ENCODE data around the gene TRIM2. TPM values are rescaled to one million over a fixed set of nuclear protein-coding genes. Genes with fewer than 3 reads are reported as not detected.

TRIM2 gene
- total and polyA plus RNA-seq, 10 of the 15 experiments (the other 5 are each of a cell fraction or from before 2014, with no cell fraction given) = 0.06 to 0.19 (median 0.15) TPM; not detected in 3

- no TSS peak for BruUV-seq (replicated peaks)
- POLR2A ChIA-PET = no interaction called here
- in situ Hi-C loops (cut with MboI) = no loop called here
- Histone ChIP-seq H3K27me3 (replicated peaks in 1 of 2; ENCODE audit: control insufficient read depth in 2 of 2, insufficient read depth in 2 of 2, low read length in 1 of 2) (no peaks in the 10 kb centered on the region), H2AFZ (ENCODE audit: control insufficient read depth, low read depth, low read length) (no peak overlapping the region), H3K4me2 (ENCODE audit: control insufficient read depth, insufficient read depth) (no peak overlapping the region), H3K9ac (ENCODE audit: control insufficient read depth, insufficient read depth, low read length) (no peak overlapping the region), H3K36me3 (ENCODE audit: control insufficient read depth in 2 of 2, insufficient read depth in 2 of 2, low read length in 1 of 2) (no peaks in the 10 kb centered on the region), H3K4me1 (ENCODE audit: control insufficient read depth, insufficient read depth, low read length) (no peaks in the 10 kb centered on the region), H3K27ac (ENCODE audit: control insufficient read depth, insufficient read depth) (no peak overlapping the region), H3K4me3 (no peak overlapping the region), H4K20me1 (ENCODE audit: control insufficient read depth, insufficient read depth) (no peaks in the 10 kb centered on the region), H3K79me2 (ENCODE audit: control insufficient read depth, insufficient read depth, low read length) (no peaks in the 10 kb centered on the region), H3K9me3 (replicated peaks; ENCODE audit: control insufficient read depth, insufficient read depth, low read length) (no peaks in the 10 kb centered on the region)
- intact Hi-C loops (cut with micrococcal nuclease; ENCODE audit: unreplicated experiment) = no loop called here
- RAD21 ChIA-PET (ENCODE audit: unreplicated experiment) = interaction anchor here (1.6 kb wide), 1 partner anchor 159 kb away, joined by 3 read pairs; no protein-coding TSS in a partner anchor
- TF ChIP-seq IRF4 (IDR thresholded peaks at IDR 0.05; ENCODE audit: low read depth, low read length) (no peak), MEF2A (IDR thresholded peaks at IDR 0.05; ENCODE audit: insufficient read depth, low read depth, low read length) (no peak), NFYA (IDR thresholded peaks at IDR 0.05; ENCODE audit: borderline replicate concordance, low read depth, low read length) (no peak), EP300 (IDR thresholded peaks at IDR 0.05; ENCODE audit: borderline replicate concordance in 1 of 2, control insufficient read depth in 1 of 2, low read depth in 2 of 2, low read length in 2 of 2) (no peak), DPF2 (IDR thresholded peaks at IDR 0.05) (no peak), STAT3 (IDR thresholded peaks at IDR 0.05; ENCODE audit: low read depth, low read length) (no peak), NFXL1 (IDR thresholded peaks at IDR 0.05; ENCODE audit: borderline replicate concordance) (no peak), IKZF2 (IDR thresholded peaks at IDR 0.05) (no peak), SUZ12 (IDR thresholded peaks at IDR 0.05; ENCODE audit: unreplicated experiment) (no peak), SMC3 (IDR thresholded peaks at IDR 0.05; ENCODE audit: borderline replicate concordance, low read length) (no peak), ZNF384 (IDR thresholded peaks at IDR 0.05; ENCODE audit: borderline replicate concordance, low read depth, low read length) (no peak), NFIC (IDR thresholded peaks at IDR 0.05; ENCODE audit: low read depth, low read length) (no peak), SRF (IDR thresholded peaks at IDR 0.05; ENCODE audit: low read depth in 2 of 2, low read length in 2 of 2) (no peak), MTA2 (IDR thresholded peaks at IDR 0.05; ENCODE audit: low read depth) (no peak), MTA3 (IDR thresholded peaks at IDR 0.05; ENCODE audit: borderline replicate concordance, low read length) (no peak)
- TF ChIP-seq, protein P1, sequence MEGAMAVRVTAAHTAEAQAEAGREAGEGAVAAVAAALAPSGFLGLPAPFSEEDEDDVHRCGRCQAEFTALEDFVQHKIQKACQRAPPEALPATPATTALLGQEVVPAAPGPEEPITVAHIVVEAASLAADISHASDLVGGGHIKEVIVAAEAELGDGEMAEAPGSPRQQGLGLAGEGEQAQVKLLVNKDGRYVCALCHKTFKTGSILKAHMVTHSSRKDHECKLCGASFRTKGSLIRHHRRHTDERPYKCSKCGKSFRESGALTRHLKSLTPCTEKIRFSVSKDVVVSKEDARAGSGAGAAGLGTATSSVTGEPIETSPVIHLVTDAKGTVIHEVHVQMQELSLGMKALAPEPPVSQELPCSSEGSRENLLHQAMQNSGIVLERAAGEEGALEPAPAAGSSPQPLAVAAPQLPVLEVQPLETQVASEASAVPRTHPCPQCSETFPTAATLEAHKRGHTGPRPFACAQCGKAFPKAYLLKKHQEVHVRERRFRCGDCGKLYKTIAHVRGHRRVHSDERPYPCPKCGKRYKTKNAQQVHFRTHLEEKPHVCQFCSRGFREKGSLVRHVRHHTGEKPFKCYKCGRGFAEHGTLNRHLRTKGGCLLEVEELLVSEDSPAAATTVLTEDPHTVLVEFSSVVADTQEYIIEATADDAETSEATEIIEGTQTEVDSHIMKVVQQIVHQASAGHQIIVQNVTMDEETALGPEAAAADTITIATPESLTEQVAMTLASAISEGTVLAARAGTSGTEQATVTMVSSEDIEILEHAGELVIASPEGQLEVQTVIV (IDR thresholded peaks at IDR 0.05; ENCODE audit: borderline replicate concordance, partially characterized antibody) = no peak
- TF ChIP-seq, protein P2, sequence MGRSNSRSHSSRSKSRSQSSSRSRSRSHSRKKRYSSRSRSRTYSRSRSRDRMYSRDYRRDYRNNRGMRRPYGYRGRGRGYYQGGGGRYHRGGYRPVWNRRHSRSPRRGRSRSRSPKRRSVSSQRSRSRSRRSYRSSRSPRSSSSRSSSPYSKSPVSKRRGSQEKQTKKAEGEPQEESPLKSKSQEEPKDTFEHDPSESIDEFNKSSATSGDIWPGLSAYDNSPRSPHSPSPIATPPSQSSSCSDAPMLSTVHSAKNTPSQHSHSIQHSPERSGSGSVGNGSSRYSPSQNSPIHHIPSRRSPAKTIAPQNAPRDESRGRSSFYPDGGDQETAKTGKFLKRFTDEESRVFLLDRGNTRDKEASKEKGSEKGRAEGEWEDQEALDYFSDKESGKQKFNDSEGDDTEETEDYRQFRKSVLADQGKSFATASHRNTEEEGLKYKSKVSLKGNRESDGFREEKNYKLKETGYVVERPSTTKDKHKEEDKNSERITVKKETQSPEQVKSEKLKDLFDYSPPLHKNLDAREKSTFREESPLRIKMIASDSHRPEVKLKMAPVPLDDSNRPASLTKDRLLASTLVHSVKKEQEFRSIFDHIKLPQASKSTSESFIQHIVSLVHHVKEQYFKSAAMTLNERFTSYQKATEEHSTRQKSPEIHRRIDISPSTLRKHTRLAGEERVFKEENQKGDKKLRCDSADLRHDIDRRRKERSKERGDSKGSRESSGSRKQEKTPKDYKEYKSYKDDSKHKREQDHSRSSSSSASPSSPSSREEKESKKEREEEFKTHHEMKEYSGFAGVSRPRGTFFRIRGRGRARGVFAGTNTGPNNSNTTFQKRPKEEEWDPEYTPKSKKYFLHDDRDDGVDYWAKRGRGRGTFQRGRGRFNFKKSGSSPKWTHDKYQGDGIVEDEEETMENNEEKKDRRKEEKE (IDR thresholded peaks at IDR 0.05) = no peak
- DNase-seq (ENCODE audit: low read depth, low spot score) = no peak
- WGBS (ENCODE audit: insufficient coverage, insufficient replicate concordance, low lambda C conversion rate, missing lambda C conversion rate) = 57% methylated on average over 3 of the region's 3 CpGs
- FAIRE-seq = no peak
- no peak for ATAC-seq
- SMC1A ChIA-PET (ENCODE audit: uncharacterized antibody, unreplicated experiment) = interaction anchor here (1.0 to 2.4 kb wide), 2 partner anchors 11 to 326 kb away, joined by 3 to 7 read pairs; no protein-coding TSS in a partner anchor
- CTCF ChIA-PET = interaction anchor here (1.8 to 2.3 kb wide), 2 partner anchors 319 to 325 kb away, joined by 7 to 13 read pairs; no protein-coding TSS in a partner anchor
Measured at GRCh38 chr4:153324046-153324445, 119.8 kb downstream of the TRIM2 start.
